NOMO-1 (cell line): ENCODE results near the gene SERPINB2.
"Not testable (repeated sequence)": the region's sequence is repeated elsewhere in the genome, so short reads cannot be mapped to it uniquely, and the experiment has no call there.

Source experiments
- DNase-seq, 2 experiments: peaks; one replicate each; lab custom pipeline; 2025; ENCODE audit not compliant: unreplicated experiment in 2 of 2; lab: John Stamatoyannopoulos, UW

Gene SERPINB2

GRCh38 chr18:63930773-63931354, 43.4 kb downstream of the SERPINB2 start:
- peak; percentile 62 to 70 for DNase-seq

- peak; percentile 93 to 94 for DNase-seq
Observed at GRCh38 chr18:63936156-63936931, 48.8 kb downstream of the SERPINB2 start.

- DNase-seq, result no peak
Observed at GRCh38 chr18:63936932-63937393, 49.5 kb downstream of the SERPINB2 start.

- DNase-seq, result no peak
Observed at GRCh38 chr18:63940008-63940407, 52.5 kb downstream of the SERPINB2 start.

- DNase-seq, result not testable (repeated sequence)
Observed at GRCh38 chr18:63940543-63941050, 53.1 kb downstream of the SERPINB2 start.

- no peak for DNase-seq
Observed at GRCh38 chr18:63947051-63947790, 59.7 kb downstream of the SERPINB2 start.

GRCh38 chr18:63949068-63949737, 61.7 kb downstream of the SERPINB2 start, which contains the start of gene HMSD:
Gene HMSD, plus strand, starts transcription at chr18:63949301. Its CDS starts 4,155 bp downstream, at chr18:63953456.
- peak; percentile 69 to 84 for DNase-seq

GRCh38 chr18:63951302-63951705, 63.8 kb downstream of the SERPINB2 start:
- DNase-seq, result peak in 1 of 2 experiments; percentile 51
